ENCODE data around the gene VPS13D. TPM values are rescaled to one million over a fixed set of nuclear protein-coding genes. Genes with fewer than 3 reads are reported as not detected.

Gene VPS13D
- total and polyA plus RNA-seq, 2 experiments from 2014 or later: 10.7 to 34.9 TPM

DNA sequence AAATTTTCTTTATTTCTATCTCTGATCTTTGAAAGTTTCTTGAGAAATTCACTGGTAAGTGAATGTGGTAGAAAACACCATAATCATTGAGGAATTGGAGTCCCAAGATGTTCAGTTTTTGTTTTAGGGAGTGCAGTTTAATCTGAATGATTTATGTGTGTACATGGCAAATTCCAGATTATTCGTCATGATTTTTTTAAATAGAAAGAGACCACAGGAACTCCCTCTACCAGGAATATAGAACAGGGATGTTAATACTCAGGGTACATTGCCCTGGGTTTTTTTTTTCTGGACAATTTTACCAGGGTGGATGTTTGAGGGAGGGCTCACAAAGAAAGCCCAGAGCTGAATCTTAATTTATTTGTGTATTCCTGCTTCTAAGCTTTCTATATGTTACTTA is 109.0 kb downstream of the VPS13D start:
- 0 out of 2 replicates have a peak, but pooled peaks cover 6% of the 10 kb centered on the region for H3K4me1 ChIP-seq (ENCODE audit: insufficient read depth)
- no peak overlapping the region for H3K4me3 ChIP-seq
- no peaks in the 10 kb centered on the region for H4K20me1 ChIP-seq (replicated peaks; ENCODE audit: insufficient read depth)
- H3K4me1 Mint-ChIP-seq: peaks cover 23% of the 10 kb centered on the region
- H3K9me3 Mint-ChIP-seq: no peaks in the 10 kb centered on the region
- peaks cover 14% of the 10 kb centered on the region; the same call in 2 of the 3 replicates for H3K36me3 Mint-ChIP-seq (ENCODE audit: low read depth)
- no peaks in the 10 kb centered on the region for H3K79me2 ChIP-seq (replicated peaks; ENCODE audit: insufficient read depth)
- no peaks in the 10 kb centered on the region for H3K9me2 ChIP-seq (ENCODE audit: insufficient read depth)
- DNase-seq (ENCODE audit: low spot score) (no peak), ATAC-seq (no peak)
- no peak overlapping the region for H3K4me2 ChIP-seq
- TF ChIP-seq, protein P1, sequence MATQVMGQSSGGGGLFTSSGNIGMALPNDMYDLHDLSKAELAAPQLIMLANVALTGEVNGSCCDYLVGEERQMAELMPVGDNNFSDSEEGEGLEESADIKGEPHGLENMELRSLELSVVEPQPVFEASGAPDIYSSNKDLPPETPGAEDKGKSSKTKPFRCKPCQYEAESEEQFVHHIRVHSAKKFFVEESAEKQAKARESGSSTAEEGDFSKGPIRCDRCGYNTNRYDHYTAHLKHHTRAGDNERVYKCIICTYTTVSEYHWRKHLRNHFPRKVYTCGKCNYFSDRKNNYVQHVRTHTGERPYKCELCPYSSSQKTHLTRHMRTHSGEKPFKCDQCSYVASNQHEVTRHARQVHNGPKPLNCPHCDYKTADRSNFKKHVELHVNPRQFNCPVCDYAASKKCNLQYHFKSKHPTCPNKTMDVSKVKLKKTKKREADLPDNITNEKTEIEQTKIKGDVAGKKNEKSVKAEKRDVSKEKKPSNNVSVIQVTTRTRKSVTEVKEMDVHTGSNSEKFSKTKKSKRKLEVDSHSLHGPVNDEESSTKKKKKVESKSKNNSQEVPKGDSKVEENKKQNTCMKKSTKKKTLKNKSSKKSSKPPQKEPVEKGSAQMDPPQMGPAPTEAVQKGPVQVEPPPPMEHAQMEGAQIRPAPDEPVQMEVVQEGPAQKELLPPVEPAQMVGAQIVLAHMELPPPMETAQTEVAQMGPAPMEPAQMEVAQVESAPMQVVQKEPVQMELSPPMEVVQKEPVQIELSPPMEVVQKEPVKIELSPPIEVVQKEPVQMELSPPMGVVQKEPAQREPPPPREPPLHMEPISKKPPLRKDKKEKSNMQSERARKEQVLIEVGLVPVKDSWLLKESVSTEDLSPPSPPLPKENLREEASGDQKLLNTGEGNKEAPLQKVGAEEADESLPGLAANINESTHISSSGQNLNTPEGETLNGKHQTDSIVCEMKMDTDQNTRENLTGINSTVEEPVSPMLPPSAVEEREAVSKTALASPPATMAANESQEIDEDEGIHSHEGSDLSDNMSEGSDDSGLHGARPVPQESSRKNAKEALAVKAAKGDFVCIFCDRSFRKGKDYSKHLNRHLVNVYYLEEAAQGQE (IDR thresholded peaks at IDR 0.05; ENCODE audit: unreplicated experiment): no peak
- no peak for TF ChIP-seq ZNF331 (CRISPR knock-in tag; IDR thresholded peaks at IDR 0.05; ENCODE audit: low read depth)
- TF ChIP-seq, protein P2, sequence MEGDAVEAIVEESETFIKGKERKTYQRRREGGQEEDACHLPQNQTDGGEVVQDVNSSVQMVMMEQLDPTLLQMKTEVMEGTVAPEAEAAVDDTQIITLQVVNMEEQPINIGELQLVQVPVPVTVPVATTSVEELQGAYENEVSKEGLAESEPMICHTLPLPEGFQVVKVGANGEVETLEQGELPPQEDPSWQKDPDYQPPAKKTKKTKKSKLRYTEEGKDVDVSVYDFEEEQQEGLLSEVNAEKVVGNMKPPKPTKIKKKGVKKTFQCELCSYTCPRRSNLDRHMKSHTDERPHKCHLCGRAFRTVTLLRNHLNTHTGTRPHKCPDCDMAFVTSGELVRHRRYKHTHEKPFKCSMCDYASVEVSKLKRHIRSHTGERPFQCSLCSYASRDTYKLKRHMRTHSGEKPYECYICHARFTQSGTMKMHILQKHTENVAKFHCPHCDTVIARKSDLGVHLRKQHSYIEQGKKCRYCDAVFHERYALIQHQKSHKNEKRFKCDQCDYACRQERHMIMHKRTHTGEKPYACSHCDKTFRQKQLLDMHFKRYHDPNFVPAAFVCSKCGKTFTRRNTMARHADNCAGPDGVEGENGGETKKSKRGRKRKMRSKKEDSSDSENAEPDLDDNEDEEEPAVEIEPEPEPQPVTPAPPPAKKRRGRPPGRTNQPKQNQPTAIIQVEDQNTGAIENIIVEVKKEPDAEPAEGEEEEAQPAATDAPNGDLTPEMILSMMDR (conservative IDR thresholded peaks at IDR 0.05; ENCODE audit: low read depth in 2 of 2): no peak
- no peak for TF ChIP-seq NANOG (IDR thresholded peaks at IDR 0.05; ENCODE audit: borderline replicate concordance)
- TF ChIP-seq, protein P3, sequence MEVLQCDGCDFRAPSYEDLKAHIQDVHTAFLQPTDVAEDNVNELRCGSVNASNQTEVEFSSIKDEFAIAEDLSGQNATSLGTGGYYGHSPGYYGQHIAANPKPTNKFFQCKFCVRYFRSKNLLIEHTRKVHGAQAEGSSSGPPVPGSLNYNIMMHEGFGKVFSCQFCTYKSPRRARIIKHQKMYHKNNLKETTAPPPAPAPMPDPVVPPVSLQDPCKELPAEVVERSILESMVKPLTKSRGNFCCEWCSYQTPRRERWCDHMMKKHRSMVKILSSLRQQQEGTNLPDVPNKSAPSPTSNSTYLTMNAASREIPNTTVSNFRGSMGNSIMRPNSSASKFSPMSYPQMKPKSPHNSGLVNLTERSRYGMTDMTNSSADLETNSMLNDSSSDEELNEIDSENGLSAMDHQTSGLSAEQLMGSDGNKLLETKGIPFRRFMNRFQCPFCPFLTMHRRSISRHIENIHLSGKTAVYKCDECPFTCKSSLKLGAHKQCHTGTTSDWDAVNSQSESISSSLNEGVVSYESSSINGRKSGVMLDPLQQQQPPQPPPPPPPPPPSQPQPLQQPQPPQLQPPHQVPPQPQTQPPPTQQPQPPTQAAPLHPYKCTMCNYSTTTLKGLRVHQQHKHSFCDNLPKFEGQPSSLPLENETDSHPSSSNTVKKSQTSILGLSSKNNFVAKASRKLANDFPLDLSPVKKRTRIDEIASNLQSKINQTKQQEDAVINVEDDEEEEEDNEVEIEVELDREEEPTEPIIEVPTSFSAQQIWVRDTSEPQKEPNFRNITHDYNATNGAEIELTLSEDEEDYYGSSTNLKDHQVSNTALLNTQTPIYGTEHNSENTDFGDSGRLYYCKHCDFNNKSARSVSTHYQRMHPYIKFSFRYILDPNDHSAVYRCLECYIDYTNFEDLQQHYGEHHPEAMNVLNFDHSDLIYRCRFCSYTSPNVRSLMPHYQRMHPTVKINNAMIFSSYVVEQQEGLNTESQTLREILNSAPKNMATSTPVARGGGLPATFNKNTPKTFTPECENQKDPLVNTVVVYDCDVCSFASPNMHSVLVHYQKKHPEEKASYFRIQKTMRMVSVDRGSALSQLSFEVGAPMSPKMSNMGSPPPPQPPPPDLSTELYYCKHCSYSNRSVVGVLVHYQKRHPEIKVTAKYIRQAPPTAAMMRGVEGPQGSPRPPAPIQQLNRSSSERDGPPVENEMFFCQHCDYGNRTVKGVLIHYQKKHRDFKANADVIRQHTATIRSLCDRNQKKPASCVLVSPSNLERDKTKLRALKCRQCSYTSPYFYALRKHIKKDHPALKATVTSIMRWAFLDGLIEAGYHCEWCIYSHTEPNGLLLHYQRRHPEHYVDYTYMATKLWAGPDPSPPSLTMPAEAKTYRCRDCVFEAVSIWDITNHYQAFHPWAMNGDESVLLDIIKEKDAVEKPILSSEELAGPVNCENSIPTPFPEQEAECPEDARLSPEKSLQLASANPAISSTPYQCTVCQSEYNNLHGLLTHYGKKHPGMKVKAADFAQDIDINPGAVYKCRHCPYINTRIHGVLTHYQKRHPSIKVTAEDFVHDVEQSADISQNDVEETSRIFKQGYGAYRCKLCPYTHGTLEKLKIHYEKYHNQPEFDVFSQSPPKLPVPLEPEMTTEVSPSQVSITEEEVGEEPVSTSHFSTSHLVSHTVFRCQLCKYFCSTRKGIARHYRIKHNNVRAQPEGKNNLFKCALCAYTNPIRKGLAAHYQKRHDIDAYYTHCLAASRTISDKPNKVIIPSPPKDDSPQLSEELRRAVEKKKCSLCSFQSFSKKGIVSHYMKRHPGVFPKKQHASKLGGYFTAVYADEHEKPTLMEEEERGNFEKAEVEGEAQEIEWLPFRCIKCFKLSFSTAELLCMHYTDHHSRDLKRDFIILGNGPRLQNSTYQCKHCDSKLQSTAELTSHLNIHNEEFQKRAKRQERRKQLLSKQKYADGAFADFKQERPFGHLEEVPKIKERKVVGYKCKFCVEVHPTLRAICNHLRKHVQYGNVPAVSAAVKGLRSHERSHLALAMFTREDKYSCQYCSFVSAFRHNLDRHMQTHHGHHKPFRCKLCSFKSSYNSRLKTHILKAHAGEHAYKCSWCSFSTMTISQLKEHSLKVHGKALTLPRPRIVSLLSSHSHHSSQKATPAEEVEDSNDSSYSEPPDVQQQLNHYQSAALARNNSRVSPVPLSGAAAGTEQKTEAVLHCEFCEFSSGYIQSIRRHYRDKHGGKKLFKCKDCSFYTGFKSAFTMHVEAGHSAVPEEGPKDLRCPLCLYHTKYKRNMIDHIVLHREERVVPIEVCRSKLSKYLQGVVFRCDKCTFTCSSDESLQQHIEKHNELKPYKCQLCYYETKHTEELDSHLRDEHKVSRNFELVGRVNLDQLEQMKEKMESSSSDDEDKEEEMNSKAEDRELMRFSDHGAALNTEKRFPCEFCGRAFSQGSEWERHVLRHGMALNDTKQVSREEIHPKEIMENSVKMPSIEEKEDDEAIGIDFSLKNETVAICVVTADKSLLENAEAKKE (CRISPR knock-in tag; IDR thresholded peaks at IDR 0.05): no peak
- TF ChIP-seq CREB1 (CRISPR knock-in tag; IDR thresholded peaks at IDR 0.05; ENCODE audit: low read depth): no peak
- TF ChIP-seq EZH2phosphoT487 (IDR thresholded peaks at IDR 0.05; ENCODE audit: unreplicated experiment): no peak
- no peak for TF ChIP-seq ZNF114 (CRISPR knock-in tag; IDR thresholded peaks at IDR 0.05)
- no peak for TF ChIP-seq JUNB (IDR thresholded peaks at IDR 0.05; ENCODE audit: unreplicated experiment)
- no peak for TF ChIP-seq POLR2AphosphoS5 (IDR thresholded peaks at IDR 0.05; ENCODE audit: low read depth)
- no peak for TF ChIP-seq STAT1 (IDR thresholded peaks at IDR 0.05; ENCODE audit: unreplicated experiment)
- TF ChIP-seq, protein P4, sequence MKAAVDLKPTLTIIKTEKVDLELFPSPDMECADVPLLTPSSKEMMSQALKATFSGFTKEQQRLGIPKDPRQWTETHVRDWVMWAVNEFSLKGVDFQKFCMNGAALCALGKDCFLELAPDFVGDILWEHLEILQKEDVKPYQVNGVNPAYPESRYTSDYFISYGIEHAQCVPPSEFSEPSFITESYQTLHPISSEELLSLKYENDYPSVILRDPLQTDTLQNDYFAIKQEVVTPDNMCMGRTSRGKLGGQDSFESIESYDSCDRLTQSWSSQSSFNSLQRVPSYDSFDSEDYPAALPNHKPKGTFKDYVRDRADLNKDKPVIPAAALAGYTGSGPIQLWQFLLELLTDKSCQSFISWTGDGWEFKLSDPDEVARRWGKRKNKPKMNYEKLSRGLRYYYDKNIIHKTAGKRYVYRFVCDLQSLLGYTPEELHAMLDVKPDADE (IDR thresholded peaks at IDR 0.05): no peak
- TF ChIP-seq EZH2 (IDR thresholded peaks at IDR 0.05; ENCODE audit: low read depth, unreplicated experiment): no peak
- no peaks in the 10 kb centered on the region for H3K27me3 ChIP-seq (ENCODE audit: insufficient read depth)
- no peaks in the 10 kb centered on the region for H3K27me3 Mint-ChIP-seq (ENCODE audit: insufficient read depth, low read depth, poor library complexity)
- no peak overlapping the region for H2AFZ ChIP-seq
- H3K4me3 Mint-ChIP-seq: no peak overlapping the region
- H3K36me3 ChIP-seq (ENCODE audit: insufficient read depth): peaks cover 7% of the 10 kb centered on the region; the same call in 1 of the 2 replicates
- no peaks in the 10 kb centered on the region for H3F3A ChIP-seq (replicated peaks; ENCODE audit: low read depth)
- H3K27ac ChIP-seq (ENCODE audit: low read depth): no peak overlapping the region
- no peak overlapping the region for H3K27ac Mint-ChIP-seq

All from GM23338 (cell line).